Measurements from ENCODE around the gene CUEDC1. TPM values are rescaled to one million over a fixed set of nuclear protein-coding genes. Genes with fewer than 3 reads are reported as not detected.

Gene CUEDC1
- 42.2 TPM for polyA plus RNA-seq (ENCODE audit: insufficient read length)
- long read RNA-seq, donor 1, transcript CUEDC1-206 (11 exons, 3,621 nt) = major isoform, 9 of 15 reads
- long read RNA-seq, donor 1, partial matches to known transcripts = 0 of 15 reads
- long read RNA-seq, donor 1, other reads (novel, unspliced or antisense) = 0 of 15 reads
- long read RNA-seq, donor 2, transcript CUEDC1-206 (11 exons, 3,621 nt) = major isoform, 9 of 15 reads
- long read RNA-seq, donor 2, partial matches to known transcripts = 0 of 15 reads
- long read RNA-seq, donor 2, other reads (novel, unspliced or antisense) = 0 of 15 reads
- long read RNA-seq, donor 3, transcript CUEDC1-206 (11 exons, 3,621 nt) = major isoform, 5 of 10 reads
- long read RNA-seq, donor 3, partial matches to known transcripts = 0 of 10 reads
- long read RNA-seq, donor 3, other reads (novel, unspliced or antisense) = 0 of 10 reads
- long read RNA-seq, donor 4, partial matches to known transcripts = 0 of 1 reads
- long read RNA-seq, donor 4, other reads (novel, unspliced or antisense) = 0 of 1 reads
- long read RNA-seq, donor 5, transcript CUEDC1-206 (11 exons, 3,621 nt) = major isoform, 10 of 14 reads
- long read RNA-seq, donor 5, partial matches to known transcripts = 0 of 14 reads
- long read RNA-seq, donor 5, other reads (novel, unspliced or antisense) = 0 of 14 reads
- long read RNA-seq, donor 6, transcript CUEDC1-206 (11 exons, 3,621 nt) = major isoform, 8 of 20 reads
- long read RNA-seq, donor 6, partial matches to known transcripts = 8 of 20 reads
- long read RNA-seq, donor 6, other reads (novel, unspliced or antisense) = 0 of 20 reads
- long read RNA-seq, donor 7, transcript CUEDC1-211 (3 exons, 756 nt) = minor isoform, 6 of 22 reads
- long read RNA-seq, donor 7, transcript CUEDC1-206 (11 exons, 3,621 nt) = major isoform, 10 of 22 reads
- long read RNA-seq, donor 7, partial matches to known transcripts = 0 of 22 reads
- long read RNA-seq, donor 7, other reads (novel, unspliced or antisense) = 0 of 22 reads
- long read RNA-seq, donor 8, partial matches to known transcripts = 0 of 3 reads
- long read RNA-seq, donor 8, other reads (novel, unspliced or antisense) = 0 of 3 reads

- no peak for DNase-seq
These were observed at the start of gene CUEDC1 for GRCh38 chr17:57955183-57955931. Gene CUEDC1 (minus strand): TSS chr17:57955412. CDS start chr17:57885564, 69,848 bp downstream.

GRCh38 chr17:58004060-58004459 lies 48.8 kb upstream of the CUEDC1 start:
- no peak for DNase-seq

- no peak for DNase-seq
These were observed 47.8 kb upstream of the CUEDC1 start for GRCh38 chr17:58002973-58003372.

DNA sequence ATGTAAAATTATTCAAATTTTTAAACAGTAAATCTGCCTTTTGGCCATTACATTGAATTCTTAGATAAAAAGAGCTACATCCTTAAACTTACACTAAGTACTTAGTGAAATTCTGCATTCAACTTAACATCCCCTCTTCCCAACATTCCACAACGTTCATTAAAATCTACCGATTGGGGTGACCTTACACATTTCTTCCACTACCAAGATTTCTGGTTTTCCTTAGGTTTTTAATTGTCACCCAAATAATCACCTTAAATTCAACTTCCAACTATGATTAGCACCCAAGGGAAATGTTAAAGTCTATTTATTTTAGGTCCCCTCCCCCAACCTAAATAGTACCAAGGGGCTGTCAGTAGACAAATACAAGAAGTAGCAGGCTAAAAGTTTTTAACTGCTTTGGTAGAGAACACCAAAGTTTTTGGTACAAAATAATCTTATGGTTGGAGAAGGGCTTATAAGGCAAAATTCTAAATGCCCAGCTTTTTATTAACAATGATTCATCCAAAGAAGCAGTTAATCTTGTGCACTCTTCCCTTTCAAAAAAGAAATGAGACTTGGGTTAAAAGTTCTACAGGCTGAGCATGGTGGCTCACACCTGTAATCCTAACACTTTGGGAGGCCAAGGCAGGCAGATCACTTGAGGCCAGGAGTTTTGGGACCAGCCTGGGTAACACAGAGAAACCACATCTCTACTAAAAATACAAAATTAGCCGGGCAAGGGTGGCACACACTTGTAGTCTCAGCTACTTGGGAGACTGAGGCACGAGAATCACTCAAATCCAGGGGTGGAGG lies 47.1 kb upstream of the CUEDC1 start:
- DNase-seq = no peak

DNA sequence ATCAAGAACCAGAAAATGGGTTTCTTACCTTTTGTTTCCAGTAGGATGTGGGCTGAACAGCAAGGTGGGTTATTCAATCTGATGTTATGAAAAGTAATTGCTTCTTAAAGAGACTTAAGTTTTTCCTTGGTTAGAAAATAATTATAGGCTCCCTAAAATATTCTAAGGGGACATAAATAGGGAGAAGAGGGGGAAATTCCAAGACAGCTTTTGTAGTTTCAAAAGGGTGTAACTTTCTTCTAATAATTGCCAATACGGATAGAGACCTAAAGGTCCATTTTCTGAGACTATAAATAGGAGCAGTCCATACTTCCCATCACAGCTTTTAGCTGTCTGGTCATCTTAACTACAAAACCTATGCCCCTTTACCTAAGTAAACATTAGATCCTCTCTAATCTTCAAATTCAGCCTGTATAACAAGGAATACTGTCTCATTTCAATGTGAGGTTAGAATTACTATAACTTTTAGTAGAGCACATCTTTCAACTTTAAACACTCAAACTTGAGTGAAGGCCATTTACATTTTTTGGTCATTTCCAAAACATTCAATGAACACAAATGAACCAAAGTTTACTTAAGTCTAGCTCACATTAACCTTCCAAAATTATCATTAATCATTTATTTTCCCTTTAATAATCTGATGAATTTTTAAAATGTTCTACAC lies 46.4 kb upstream of the CUEDC1 start:
- no peak for DNase-seq

GRCh38 chr17:57999496-58000017 lies 44.3 kb upstream of the CUEDC1 start:
- peak; percentile 75 for DNase-seq

DNA sequence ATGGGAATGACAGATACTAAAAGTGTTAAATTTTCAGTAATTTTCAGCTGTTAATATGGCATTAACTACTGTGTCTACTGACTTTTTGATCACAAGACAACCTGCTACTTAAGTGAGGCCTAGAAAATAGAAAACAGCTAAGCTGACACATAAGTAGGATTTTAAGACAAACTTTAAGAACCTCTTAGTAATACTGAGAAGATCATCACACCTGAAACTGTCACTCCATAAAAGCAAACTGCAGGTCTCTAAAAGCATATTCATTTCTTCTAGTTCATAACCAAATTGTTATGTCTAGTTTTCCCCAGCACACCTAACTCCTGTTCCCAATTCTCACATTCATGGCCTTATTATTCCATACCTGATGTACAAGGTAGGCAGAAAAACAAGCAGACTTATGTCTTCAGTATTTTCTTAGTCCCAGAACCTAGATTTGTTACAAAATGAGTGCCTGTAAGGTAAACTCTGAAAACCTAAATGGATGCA lies 43.8 kb upstream of the CUEDC1 start:
- no peak for DNase-seq

DNA sequence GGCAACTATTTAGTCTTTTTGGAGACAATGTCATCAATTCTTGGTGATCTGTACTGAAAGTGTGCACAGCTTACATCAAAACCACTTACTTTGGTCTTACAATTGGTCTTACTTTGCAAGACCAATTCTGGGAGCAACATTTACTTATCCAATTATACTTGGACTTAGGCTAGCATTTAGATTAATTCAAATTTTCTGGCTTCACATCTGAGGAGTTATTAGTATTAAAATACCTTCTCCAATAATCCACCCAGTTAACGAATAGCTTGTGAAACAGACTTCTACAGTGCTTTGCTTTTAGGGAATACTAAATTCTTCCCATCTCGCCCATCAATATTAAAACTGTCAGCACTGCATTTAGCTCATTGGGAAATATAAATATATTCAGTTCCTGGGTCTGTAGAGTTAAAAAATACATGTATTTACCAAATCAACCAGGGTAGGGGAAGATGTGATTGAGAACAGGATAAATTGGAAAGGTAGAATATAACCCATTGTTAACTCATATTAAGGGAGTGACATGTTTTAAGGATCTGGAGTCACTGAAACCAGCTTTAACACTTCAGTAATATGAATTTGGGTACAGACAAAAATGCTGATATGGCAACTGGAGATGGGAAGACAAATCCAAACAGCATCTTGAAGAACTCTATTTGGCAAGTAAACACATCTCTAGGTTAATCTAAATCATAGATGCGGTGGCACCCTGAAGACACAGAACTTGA lies 42.0 kb upstream of the CUEDC1 start:
- no peak for DNase-seq

- DNase-seq = peak; percentile 78
These were observed 40.1 kb upstream of the CUEDC1 start for GRCh38 chr17:57995076-57995956.

DNA sequence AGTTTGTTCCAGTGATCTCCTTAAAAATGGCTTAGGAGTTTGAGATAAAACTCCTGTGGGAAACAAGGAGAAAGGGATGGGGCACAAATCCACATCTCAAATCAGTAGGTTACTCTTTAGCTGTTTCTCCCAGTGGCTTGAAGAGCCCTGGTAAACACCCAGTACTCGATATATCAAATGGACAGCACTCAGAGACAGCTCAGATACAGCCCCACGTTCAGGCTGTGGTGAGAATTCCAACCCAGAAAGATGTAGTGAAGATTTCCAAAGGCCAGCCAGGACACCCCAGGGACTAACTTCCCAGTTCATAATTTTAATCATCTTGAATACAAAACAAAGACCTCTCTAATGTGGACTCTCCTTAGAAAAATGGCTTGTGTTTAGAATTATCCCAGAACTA lies 39.2 kb upstream of the CUEDC1 start:
- DNase-seq = no peak

DNA sequence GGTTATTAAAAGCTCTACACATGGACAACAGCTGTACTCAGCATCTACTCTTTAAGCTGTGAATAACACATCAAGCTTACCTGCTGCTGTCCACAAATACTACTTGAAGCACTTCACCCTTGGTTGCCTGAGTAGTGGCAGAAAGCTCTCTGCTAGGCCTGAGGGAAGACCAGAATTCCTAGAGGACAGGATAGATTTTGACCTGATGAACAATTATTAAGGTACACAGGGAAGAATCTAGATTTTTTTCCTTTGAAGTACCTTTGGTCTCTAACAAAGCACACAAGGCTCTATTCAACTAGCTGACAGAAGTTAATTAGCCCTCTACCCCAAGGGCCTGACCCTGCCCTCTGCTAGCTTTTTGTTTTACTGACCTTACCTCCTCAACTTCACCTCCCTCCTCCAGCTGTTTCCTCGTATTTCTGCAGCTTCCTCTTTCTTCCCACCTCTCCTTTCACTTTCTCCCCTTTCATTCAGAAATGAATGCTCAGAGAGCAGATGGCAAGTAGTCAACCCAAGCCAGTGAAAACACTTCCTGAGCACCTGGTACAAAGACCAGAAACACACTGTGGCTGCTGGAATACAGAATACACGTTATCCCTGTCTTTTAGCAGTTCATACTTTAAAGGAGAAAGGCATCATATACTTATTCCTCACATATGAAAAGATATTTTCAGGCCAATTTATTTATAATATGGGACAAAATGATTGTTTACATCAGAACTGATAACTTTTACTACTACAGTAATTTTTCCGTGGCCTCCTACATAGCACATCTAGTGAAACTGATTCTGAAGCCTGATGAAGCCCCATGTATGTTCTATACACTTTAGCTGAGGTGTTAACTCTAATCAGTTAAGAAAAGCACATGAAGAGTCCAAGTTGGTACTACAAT lies 38.5 kb upstream of the CUEDC1 start:
- DNase-seq = no peak

GRCh38 chr17:57991537-57991936 lies 36.3 kb upstream of the CUEDC1 start:
- DNase-seq = no peak

DNA sequence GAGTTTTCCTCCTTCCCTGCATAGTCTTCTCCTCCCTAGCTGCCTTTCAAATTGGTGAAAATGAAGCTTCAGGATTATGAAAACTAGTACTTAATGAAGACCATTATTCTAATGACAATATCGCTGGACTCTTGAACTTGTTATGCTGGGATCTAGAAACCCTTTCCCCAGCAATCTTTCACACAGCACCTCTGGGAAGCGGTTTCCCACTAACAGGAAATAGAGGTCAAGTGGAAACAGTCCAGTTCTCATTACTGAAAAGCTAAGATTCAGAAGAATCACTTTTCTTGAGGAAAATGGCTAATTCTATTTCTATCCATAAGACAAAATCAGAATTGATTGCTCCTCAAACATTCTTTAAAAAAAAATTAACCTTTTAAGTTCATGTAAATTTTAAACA lies 34.8 kb upstream of the CUEDC1 start:
- no peak for DNase-seq

DNA sequence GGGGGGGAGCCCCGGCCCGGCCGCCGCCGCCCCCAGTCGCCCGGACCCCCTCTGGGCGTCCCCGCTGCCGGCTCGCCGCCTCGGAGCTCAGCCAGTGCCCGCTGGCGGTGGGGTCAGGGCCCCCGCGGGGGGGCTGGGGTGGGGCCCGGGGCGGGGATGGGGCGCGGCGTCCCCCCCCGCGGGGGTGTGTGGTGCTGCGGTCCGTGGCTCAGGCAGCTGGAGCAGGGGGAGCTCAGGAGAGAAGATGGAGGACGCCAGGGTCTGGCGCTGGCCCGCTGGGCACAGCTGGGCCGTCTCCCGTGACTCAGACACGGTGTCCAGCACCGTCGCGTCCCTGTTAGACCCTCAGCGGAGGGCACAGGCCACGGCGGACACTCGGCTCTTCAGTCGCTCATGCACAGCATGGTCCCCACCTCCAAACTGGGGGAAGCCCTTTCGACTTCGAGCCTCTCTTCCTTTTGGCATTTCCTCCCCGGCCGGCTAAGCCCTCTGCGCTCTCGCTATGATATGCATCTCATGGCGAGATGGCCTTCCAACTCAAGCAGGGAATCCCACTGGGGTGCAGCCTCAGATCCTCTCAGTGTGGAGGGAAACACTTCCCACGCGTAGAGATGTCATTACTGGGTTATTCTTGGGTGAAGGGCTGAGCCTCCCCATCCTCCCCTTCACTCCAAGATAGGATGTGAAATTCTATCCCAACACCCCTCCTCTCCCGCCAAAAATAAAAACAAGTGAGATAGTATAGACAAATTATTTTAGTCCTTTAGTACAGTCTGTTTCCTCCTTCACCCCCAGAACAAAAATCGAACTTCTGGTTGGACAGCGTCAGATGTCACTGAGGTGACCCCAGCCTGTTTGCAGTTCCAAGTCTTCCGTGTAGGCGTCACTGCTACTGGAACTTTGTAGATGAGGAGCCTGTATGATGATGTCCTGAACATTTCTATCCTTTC lies 33.4 kb upstream of the CUEDC1 start:
- DNase-seq = peak; percentile 65

GRCh38 chr17:57987581-57988300 lies 32.5 kb upstream of the CUEDC1 start, which contains the start of gene VEZF1:
Gene VEZF1 (minus strand): TSS chr17:57988254. CDS start chr17:57988111, 143 bp downstream.
- peak; percentile 78 for DNase-seq

All from left kidney (tissue), 8 donors.